Activated CD4-positive, alpha-beta T cell treated with anti-CD3 and anti-CD28 coated beads, Interleukin-2, Interleukin-4, amounts not matched to agents 100 ng/mL and 50 ng/mL, durations not matched to agents 16 hours and 8 hours (primary cell): ENCODE results near the gene E2F1.
"Not testable (repeated sequence)": the region's sequence is repeated elsewhere in the genome, so short reads cannot be mapped to it uniquely, and the experiment has no call there.

ENCODE experiments used
- DNase-seq: peaks from one replicate; pipeline ENCODE4 v3.0.0-alpha.2; 2020; ENCODE audit warnings: low spot score

E2F1 gene

DNA sequence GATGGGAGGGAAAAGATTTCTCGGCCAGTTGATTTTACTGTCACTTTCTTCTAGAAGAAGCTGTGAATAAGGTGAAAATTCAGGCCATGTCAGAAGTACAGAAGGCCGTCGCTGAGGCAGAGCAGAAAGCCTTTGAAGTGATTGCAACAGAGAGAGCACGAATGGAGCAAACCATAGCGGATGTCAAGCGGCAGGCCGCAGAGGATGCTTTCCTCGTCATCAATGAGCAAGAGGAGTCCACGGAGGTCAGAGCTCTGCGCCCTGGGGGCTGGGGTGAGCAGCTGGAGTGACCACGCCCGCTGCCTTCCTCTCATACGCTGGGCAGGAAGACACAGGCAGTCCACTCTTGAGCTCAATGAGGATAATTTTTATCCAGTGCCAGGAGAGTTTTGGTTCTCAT lies 45.9 kb downstream of the E2F1 start:
- DNase-seq, result no peak

DNA sequence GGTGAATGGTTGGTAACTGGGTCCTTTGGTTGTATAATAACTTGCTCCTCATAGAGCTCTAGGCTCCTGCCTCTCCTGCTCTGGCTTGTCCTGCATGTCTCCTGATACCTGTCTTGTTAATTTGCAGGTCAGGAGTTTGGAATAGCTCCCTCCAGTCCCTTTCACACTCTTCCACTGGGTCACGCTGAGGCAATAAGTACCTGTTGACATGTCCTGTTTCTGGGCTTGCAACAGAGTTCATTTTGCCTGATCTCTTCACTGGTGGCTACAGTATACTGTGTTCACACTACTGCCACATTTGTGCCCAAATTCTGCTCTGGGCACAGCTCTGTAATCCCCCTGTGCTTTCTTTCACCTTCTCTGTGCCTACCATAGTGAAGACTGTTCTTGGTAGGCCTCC lies 49.4 kb downstream of the E2F1 start:
- no peak for DNase-seq

DNA sequence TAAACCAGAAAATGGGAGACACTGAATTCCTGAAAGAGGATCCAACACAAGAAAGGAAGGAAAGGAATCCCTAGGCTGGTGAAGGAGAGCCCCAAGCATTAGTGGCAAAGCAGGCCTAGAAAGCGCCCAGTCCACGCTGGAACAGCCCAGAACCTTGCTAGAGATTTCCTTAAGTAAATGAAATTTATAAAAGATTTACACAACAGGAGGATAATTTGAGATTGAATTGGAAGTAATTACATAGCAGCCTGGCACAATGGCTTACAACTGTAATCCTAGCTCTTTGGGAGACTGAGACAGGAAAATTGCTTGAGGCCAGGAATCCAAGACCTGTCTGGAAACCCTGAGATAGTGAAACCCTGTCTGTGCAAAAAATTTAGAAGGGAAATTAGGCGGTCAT lies 50.8 kb downstream of the E2F1 start:
- DNase-seq, result no peak

DNA sequence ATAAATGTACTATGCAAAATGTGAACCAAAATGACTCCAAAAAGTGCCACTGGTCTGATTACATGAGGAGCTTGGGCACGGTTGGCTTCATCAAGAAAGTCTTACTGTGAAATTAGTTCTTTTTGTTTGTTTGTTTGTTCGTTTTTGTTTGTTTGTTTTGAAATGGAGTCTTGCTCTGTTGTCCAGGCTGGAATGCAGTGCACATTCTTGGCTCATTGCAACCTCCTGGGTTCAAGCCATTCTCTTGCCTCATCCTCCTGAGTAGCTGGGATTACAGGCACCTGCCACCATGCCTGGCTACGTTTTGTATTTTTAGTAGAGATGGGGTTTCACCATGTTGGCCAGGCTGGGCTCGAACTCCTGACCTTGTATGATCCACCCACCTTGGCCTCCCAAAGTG lies 54.3 kb downstream of the E2F1 start:
- not testable (repeated sequence) for DNase-seq

GRCh38 chr20:33630507-33630906 lies 55.7 kb downstream of the E2F1 start:
- DNase-seq, result no peak

- DNase-seq, result no peak
Observed at GRCh38 chr20:33629979-33630378, 56.2 kb downstream of the E2F1 start.

DNA sequence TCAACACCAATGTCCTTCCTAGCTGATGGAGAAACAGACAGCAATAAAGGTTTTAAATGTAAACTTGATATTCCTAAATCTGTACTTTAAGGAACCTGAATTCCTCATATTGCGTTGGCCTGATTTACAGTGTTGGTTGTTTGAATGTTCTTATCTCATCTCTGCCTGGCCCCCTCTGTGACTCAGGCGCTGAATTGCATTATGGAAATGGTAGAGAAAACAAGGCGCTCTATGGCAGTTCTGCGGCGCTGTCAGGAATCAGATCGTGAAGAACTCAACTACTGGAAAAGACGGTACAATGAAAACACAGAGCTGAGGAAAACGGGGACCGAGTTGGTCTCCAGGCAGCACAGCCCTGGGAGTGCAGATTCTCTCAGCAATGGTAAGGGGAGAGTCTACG lies 56.7 kb downstream of the E2F1 start:
- no peak for DNase-seq

DNA sequence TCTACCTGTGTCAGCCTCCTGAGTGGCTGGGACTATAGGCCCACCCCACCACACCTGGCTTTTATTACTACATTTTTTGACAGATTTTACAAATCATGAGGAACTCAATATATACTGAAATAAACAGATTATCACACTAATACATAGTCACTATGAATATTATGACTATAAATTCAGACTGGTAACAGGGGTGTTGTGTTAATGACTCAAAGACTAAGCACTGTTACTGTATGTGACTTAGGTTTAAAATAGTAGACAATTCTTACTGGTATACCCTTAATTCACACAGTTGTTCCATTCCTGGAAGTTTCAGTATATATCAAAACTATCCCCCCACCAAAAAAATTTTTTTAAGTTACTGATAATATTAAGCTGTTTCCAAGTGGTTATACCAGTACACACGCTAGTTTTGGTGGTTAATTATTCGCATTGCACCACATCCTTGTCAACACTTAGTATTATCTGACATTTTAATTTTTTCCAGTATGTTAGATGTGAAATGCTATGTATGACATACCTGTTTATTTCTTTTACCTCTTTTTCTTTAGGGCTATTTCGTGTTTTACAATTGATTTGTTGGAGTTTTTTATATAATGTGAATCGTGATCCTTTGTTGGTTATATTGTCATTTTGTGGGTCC lies 58.5 kb downstream of the E2F1 start:
- no peak for DNase-seq

GRCh38 chr20:33626190-33626589 lies 60.0 kb downstream of the E2F1 start:
- no peak for DNase-seq
